WI38 (cell line): ENCODE data around the gene ABHD8.
"Not testable (repeated sequence)": the region's sequence is repeated elsewhere in the genome, so short reads cannot be mapped to it uniquely, and the experiment has no call there.

Experiments used
- H3K4me3 ChIP-seq: 2 replicates; pipeline ENCODE4 v1.5.1; 2011; ENCODE audit warnings: low read depth, mild to moderate bottlenecking, control low read depth, low read length
- CTCF ChIP-seq: IDR thresholded peaks from 2 replicates; pipeline ENCODE4 v1.5.1; 2012; ENCODE audit warnings: low read depth, mild to moderate bottlenecking, control low read depth, low read length

The ABHD8 gene

GRCh38 chr19:17302391-17303166, 646 bp downstream of the ABHD8 start:
- no peak for TF ChIP-seq CTCF

GRCh38 chr19:17300992-17301619, 2.1 kb downstream of the ABHD8 start:
- TF ChIP-seq CTCF, result no peak
- H3K4me3 ChIP-seq, result no peak overlapping the region

More at GRCh38 chr19:17302391-17303166, 646 bp downstream of the ABHD8 start:
- peak overlapping the region; percentile 69 for H3K4me3 ChIP-seq

DNA sequence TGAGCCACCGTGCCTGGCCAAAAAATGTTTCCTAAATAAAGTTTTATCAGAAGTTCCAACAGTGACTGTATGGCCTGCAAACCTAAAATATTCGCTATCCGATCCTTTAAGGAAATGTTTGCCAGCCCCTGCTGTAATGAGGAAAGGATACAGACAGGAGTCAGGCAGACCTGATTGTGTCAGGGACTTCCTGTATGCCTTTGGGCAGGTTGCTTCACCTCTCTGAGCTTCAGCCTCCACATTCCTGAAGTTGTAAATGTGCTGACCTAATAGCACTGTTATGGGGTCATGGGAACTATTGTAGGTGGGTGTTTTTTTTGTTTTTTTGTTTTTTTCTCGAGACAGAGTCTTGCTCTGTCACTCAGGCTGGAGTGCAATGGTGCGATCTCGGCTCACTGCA, 6.2 kb downstream of the ABHD8 start:
- no peak for TF ChIP-seq CTCF
- no peak overlapping the region for H3K4me3 ChIP-seq

DNA sequence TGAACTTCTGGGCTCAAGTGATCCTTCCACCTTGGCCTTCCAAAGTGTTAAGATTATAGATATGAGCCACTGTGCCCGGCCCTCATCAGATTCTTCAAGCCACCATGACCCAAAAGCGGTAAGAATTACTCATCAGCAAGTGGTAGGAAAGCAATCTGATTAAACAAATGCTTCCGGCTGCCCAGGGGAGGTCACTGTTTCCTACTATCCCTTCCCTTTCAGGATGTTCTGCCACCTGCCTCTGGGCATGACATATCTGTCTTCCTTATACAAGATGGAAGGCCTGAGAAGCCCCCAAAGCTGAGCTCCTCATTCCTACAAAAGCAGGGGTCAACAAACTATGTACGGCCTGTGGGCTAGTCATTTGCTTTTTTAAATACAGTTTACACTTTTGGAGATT, 7.0 kb downstream of the ABHD8 start:
- no peak overlapping the region for H3K4me3 ChIP-seq
- TF ChIP-seq CTCF, result no peak

DNA sequence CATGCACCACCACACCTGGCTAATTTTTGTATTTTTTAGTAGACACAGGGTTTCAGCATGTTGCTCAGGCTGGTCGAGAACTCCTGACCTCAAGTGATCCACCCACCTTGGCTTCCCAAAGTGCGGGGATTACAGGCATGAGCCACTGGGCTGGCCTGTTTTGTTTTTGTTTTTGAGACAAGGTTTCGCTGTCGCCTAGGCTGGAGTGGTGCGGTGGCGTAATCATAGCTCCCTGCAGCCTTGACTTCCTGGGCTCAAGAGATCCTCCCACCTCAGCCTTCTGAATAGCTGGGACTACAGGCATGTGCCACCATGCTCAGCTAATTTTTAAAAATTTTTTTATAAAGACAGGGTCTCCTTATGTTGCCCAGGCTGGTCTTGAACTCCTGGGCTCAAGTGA, 7.7 kb downstream of the ABHD8 start:
- H3K4me3 ChIP-seq, result not testable (repeated sequence)

DNA sequence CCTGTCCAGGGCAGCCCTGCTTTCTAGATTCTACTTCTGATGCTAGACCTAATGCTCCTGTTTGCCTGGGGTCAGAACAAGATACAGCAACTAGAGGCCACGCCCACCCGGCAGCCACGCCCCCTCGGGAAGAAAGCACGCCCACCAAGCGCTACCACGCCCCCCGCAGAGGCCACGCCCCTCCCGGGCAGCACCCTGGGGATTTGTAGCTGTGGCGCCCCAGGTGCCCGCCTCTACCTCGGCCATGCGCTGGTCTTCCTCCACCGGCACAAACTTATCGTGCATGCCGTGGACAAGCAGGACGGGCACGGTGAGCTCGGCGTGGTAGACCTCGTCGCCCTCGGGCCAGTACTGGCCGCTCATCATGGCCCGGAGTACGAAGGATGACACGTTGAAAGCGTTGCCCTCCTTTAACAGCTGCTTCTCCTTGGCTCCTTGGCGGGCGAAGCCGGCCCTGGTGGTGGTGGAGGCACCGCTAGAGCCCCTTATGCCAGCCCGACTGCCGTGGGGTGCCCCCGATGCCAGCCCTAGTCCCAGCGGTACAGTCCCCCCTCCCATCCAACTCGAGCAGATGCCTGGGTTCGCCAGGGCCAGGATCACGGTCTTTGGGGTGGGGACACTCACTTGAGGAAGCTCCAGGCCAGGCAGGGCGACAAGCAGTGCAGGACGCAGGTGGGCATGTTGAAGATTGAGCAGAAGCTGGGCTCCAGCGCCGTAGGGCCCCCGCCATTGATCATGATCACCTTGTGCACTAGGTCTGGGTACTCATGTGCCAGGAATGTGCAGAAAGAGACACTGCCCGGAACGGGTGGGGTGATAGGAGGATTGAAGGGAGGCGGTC, 9.0 kb downstream of the ABHD8 start:
- no peak overlapping the region for H3K4me3 ChIP-seq
- TF ChIP-seq CTCF, result no peak

DNA sequence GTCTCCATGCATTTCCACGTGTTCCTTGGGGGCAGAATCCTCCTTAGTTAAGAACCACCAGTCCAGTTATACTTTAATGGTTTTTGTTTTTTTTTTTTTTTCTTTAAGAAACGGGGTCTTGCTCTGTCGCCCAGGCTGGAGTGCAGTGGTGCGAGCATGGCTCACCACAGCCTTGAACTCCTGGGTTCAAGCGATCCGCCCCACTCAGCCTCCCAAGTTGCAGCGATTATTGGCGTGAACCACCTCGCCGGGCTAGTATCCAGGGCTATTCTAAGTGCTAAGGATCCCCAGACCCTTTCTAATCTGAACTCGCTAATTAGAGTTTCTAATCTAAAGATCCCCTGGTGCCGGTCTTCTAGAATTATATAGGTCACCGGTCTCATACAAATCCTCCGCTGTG, 9.6 kb downstream of the ABHD8 start:
- H3K4me3 ChIP-seq, result no peak overlapping the region
- no peak for TF ChIP-seq CTCF
